Thyroid gland (tissue), 4 donors: ENCODE results near the gene ELL2. TPM values are rescaled to one million over a fixed set of nuclear protein-coding genes. Genes with fewer than 3 reads are reported as not detected.

ENCODE experiments used
- DNase-seq, 2 donors: peaks; one replicate each; pipeline ENCODE4 v3.0.0-alpha.2; 2019
- H3K27ac ChIP-seq, 3 donors: fragments of 200-600 bp; sonication (generic); 1 replicate in 2 of 3; 2 replicates in 1 of 3; pipeline ENCODE4 v1.5.1; 2016 to 2019; ENCODE audit warnings: mild to moderate bottlenecking in 1 of 3, moderate library complexity in 1 of 3
- H3K27me3 ChIP-seq: fragments of 200-600 bp; sonication (generic); one replicate; pipeline ENCODE4 v1.5.1; 2019
- H3K36me3 ChIP-seq, 2 donors: fragments of 200-600 bp; sonication (generic); one replicate each; pipeline ENCODE4 v1.5.1; 2016 to 2019
- H3K4me1 ChIP-seq, 2 donors: fragments of 200-600 bp; sonication (generic); one replicate each; pipeline ENCODE4 v1.5.1; 2017 to 2019
- H3K4me3 ChIP-seq, 3 donors: fragments of 200-600 bp; sonication (generic); replicated peaks in 1 of 3; 1 replicate in 2 of 3; 2 replicates in 1 of 3; pipeline ENCODE4 v1.5.1; 2016; ENCODE audit warnings: mild to moderate bottlenecking in 1 of 3
- H3K9me3 ChIP-seq: fragments of 200-600 bp; sonication (generic); one replicate; pipeline ENCODE4 v1.5.1; 2017
- CTCF ChIP-seq, 6 experiments: fragments of 200-600 bp in 3 of 6; fragments of 450-650 bp in 3 of 6; sonication (generic) in 3 of 6; IDR thresholded peaks; one replicate each; pipeline ENCODE4 v1.5.1; 2016 to 2019; ENCODE audit warnings: antibody characterized with exemption in 6 of 6, mild to moderate bottlenecking in 2 of 6, inconsistent platforms in 1 of 6, moderate library complexity in 1 of 6
- POLR2A ChIP-seq, 2 donors: fragments of 450-650 bp; IDR thresholded peaks; one replicate each; pipeline ENCODE4 v1.6.1; 2017; ENCODE audit warnings: antibody characterized with exemption in 2 of 2, mild to moderate bottlenecking in 2 of 2, moderate library complexity in 1 of 2
- WGBS, 2 donors: methylation state at CpG; one replicate each; pipeline ENCODE4 v1.1.5; 2017; 5-methylcytosine and 5-hydroxymethylcytosine counted together
- intact Hi-C: fragments of 100-400 bp; cut with DNase I; formaldehyde crosslinking; loops from one replicate; pipeline ENCODE4 v1.15.1; 2023
- total RNA-seq, 4 donors: library from RNA; depleted of rRNA; stranded (reverse); fragments of >200 nt; gene quantifications; one replicate each; pipeline ENCODE4 v1.2.3, GENCODE V29; 2016

ELL2 gene
- total RNA-seq, 4 donors from 2014 or later, result 56.1 to 80.2 (median 69.6) TPM

GRCh38 chr5:95913663-95914062, 48.0 kb downstream of the ELL2 start:
- no peak overlapping the region for H3K4me3 ChIP-seq
- H3K27ac ChIP-seq, result no peak overlapping the region
- no peaks in the 10 kb centered on the region for H3K9me3 ChIP-seq
- no peaks in the 10 kb centered on the region for H3K27me3 ChIP-seq
- peaks cover 31 to 43% of the 10 kb centered on the region in 2 donors for H3K4me1 ChIP-seq
- DNase-seq, result no peak
- TF ChIP-seq POLR2A (IDR thresholded peaks at IDR 0.05) (no peak), CTCF (IDR thresholded peaks at IDR 0.05) (no peak)
- no peaks in the 10 kb centered on the region for H3K36me3 ChIP-seq
- 89 to 92% methylated on average over 6 of the region's 6 CpGs for WGBS, 2 donors
- intact Hi-C loops, result no loop called here

GRCh38 chr5:95912029-95912428, 49.6 kb downstream of the ELL2 start:
- no peak overlapping the region for H3K27ac ChIP-seq

GRCh38 chr5:95910521-95910920, 51.1 kb downstream of the ELL2 start:
- Histone ChIP-seq H3K4me3 (no peak overlapping the region), H3K4me1 (peaks cover 15% of the 10 kb centered on the region in 2 donors), H3K27ac (no peak overlapping the region), H3K36me3 (no peaks in the 10 kb centered on the region), H3K9me3 (no peaks in the 10 kb centered on the region), H3K27me3 (no peaks in the 10 kb centered on the region)
- WGBS, 2 donors, result 93 to 97% methylated on average over 4 of the region's 4 CpGs
- DNase-seq, result no peak
- intact Hi-C loops, result no loop called here
- no peak for TF ChIP-seq POLR2A (IDR thresholded peaks at IDR 0.05)
- TF ChIP-seq CTCF (IDR thresholded peaks at IDR 0.05), result no peak

More at GRCh38 chr5:95912029-95912428, 49.6 kb downstream of the ELL2 start:
- no peak for DNase-seq
- Histone ChIP-seq H3K36me3 (no peaks in the 10 kb centered on the region), H3K4me1 (peaks cover 23 to 29% of the 10 kb centered on the region in 2 donors), H3K4me3 (no peak overlapping the region), H3K27me3 (no peaks in the 10 kb centered on the region), H3K9me3 (no peaks in the 10 kb centered on the region)
- no peak for TF ChIP-seq CTCF (IDR thresholded peaks at IDR 0.05)
- no peak for TF ChIP-seq POLR2A (IDR thresholded peaks at IDR 0.05)
- intact Hi-C loops, result no loop called here
- 75 to 97% methylated on average over 2 of the region's 2 CpGs for WGBS, 2 donors

- Histone ChIP-seq H3K4me1 (peaks cover 15% of the 10 kb centered on the region in 2 donors), H3K27ac (no peak overlapping the region), H3K27me3 (no peaks in the 10 kb centered on the region), H3K36me3 (no peaks in the 10 kb centered on the region), H3K9me3 (no peaks in the 10 kb centered on the region), H3K4me3 (no peak overlapping the region)
- intact Hi-C loops, result no loop called here
- no peak for DNase-seq
- TF ChIP-seq POLR2A (IDR thresholded peaks at IDR 0.05) (no peak), CTCF (IDR thresholded peaks at IDR 0.05) (no peak)
- WGBS, 2 donors, result 21 to 34% methylated on average over 1 of the region's 1 CpG
Observed at GRCh38 chr5:95909738-95910137, 51.9 kb downstream of the ELL2 start.

GRCh38 chr5:95908799-95909198, 52.9 kb downstream of the ELL2 start:
- intact Hi-C loops, result no loop called here
- no peaks in the 10 kb centered on the region for H3K9me3 ChIP-seq

More at GRCh38 chr5:95908799-95909198, 52.9 kb downstream of the ELL2 start:
- DNase-seq, result no peak
- no peak for TF ChIP-seq POLR2A (IDR thresholded peaks at IDR 0.05)
- no peak for TF ChIP-seq CTCF (IDR thresholded peaks at IDR 0.05)
- H3K4me3 ChIP-seq, result no peak overlapping the region
- no peaks in the 10 kb centered on the region for H3K27me3 ChIP-seq
- peaks cover 15% of the 10 kb centered on the region in 2 donors for H3K4me1 ChIP-seq
- H3K36me3 ChIP-seq, result no peaks in the 10 kb centered on the region
- no peak overlapping the region for H3K27ac ChIP-seq
